ENCODE measurements around the gene PRKAR1A.

GRCh38 chr17:68491381-68492231 lies 20.6 kb upstream of the PRKAR1A start:
- no peak for TF ChIP-seq CTCF (IDR thresholded peaks at IDR 0.05)
- TF ChIP-seq POLR2AphosphoS5 (IDR thresholded peaks at IDR 0.05), result no peak
- TF ChIP-seq EP300 (IDR thresholded peaks at IDR 0.05), result no peak
- no peak for TF ChIP-seq POLR2A (IDR thresholded peaks at IDR 0.05)

Data from suprapubic skin (tissue), 4 donors.